Measurements from ENCODE around the gene UQCR10. TPM values are rescaled to one million over a fixed set of nuclear protein-coding genes. Genes with fewer than 3 reads are reported as not detected.
A peak's percentile ranks its signal among the peaks of the same experiment; 100 is the strongest.

Gene UQCR10
- total and polyA plus RNA-seq, 9 of the 15 experiments (the other 6 are each of a cell fraction or from before 2014, with no cell fraction given): 128 to 903 (median 163) TPM

- TF ChIP-seq, protein P1, sequence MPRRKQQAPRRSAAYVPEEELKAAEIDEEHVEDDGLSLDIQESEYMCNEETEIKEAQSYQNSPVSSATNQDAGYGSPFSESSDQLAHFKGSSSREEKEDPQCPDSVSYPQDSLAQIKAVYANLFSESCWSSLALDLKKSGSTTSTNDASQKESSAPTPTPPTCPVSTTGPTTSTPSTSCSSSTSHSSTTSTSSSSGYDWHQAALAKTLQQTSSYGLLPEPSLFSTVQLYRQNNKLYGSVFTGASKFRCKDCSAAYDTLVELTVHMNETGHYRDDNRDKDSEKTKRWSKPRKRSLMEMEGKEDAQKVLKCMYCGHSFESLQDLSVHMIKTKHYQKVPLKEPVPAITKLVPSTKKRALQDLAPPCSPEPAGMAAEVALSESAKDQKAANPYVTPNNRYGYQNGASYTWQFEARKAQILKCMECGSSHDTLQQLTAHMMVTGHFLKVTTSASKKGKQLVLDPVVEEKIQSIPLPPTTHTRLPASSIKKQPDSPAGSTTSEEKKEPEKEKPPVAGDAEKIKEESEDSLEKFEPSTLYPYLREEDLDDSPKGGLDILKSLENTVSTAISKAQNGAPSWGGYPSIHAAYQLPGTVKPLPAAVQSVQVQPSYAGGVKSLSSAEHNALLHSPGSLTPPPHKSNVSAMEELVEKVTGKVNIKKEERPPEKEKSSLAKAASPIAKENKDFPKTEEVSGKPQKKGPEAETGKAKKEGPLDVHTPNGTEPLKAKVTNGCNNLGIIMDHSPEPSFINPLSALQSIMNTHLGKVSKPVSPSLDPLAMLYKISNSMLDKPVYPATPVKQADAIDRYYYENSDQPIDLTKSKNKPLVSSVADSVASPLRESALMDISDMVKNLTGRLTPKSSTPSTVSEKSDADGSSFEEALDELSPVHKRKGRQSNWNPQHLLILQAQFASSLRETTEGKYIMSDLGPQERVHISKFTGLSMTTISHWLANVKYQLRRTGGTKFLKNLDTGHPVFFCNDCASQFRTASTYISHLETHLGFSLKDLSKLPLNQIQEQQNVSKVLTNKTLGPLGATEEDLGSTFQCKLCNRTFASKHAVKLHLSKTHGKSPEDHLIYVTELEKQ (CRISPR knock-in tag; IDR thresholded peaks at IDR 0.05): no peak
- TF ChIP-seq ZNF133 (CRISPR knock-in tag; IDR thresholded peaks at IDR 0.05): no peak
- TF ChIP-seq, protein P2, sequence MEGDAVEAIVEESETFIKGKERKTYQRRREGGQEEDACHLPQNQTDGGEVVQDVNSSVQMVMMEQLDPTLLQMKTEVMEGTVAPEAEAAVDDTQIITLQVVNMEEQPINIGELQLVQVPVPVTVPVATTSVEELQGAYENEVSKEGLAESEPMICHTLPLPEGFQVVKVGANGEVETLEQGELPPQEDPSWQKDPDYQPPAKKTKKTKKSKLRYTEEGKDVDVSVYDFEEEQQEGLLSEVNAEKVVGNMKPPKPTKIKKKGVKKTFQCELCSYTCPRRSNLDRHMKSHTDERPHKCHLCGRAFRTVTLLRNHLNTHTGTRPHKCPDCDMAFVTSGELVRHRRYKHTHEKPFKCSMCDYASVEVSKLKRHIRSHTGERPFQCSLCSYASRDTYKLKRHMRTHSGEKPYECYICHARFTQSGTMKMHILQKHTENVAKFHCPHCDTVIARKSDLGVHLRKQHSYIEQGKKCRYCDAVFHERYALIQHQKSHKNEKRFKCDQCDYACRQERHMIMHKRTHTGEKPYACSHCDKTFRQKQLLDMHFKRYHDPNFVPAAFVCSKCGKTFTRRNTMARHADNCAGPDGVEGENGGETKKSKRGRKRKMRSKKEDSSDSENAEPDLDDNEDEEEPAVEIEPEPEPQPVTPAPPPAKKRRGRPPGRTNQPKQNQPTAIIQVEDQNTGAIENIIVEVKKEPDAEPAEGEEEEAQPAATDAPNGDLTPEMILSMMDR (IDR thresholded peaks at IDR 0.05 in 2 of 3, conservative IDR thresholded peaks at IDR 0.05 in 1 of 3; ENCODE audit: insufficient read depth in 2 of 3, low read depth in 1 of 3, low read length in 3 of 3): peak; percentile 51 to 58 (median 52)
- TF ChIP-seq RAD21 (CRISPR knock-in tag; conservative IDR thresholded peaks at IDR 0.05 in 1 of 2, IDR thresholded peaks at IDR 0.05 in 1 of 2): peak in 1 of 2 experiments; percentile 61; a peak in 2 of 4 replicates
- TF ChIP-seq SMC3 (conservative IDR thresholded peaks at IDR 0.05; ENCODE audit: insufficient read depth, low read depth, low read length): 0 out of 2 replicates have a peak, but pooled peaks have one; percentile 20
- peak; percentile 66 for TF ChIP-seq ZNF121 (CRISPR knock-in tag; conservative IDR thresholded peaks at IDR 0.05)
- TF ChIP-seq KDM2B (CRISPR knock-in tag; IDR thresholded peaks at IDR 0.05): no peak
- no peak for TF ChIP-seq ZMIZ1 (IDR thresholded peaks at IDR 0.05; ENCODE audit: low read depth in 2 of 2, low read length in 2 of 2)
- TF ChIP-seq XRCC4 (IDR thresholded peaks at IDR 0.05; ENCODE audit: extremely low read depth, insufficient read depth, insufficient read length): no peak
- no peak for TF ChIP-seq PHB (CRISPR knock-in tag; IDR thresholded peaks at IDR 0.05)
- TF ChIP-seq NFIC (IDR thresholded peaks at IDR 0.05): no peak
- no peak for TF ChIP-seq ZNF280A (IDR thresholded peaks at IDR 0.05; ENCODE audit: low read depth, partially characterized antibody)
- TF ChIP-seq PCBP1 (IDR thresholded peaks at IDR 0.05; ENCODE audit: low read depth, low read length, poor library complexity, severe bottlenecking): no peak
- TF ChIP-seq EP300 (IDR thresholded peaks at IDR 0.05; ENCODE audit: low read length): no peak
- TF ChIP-seq RNF2 (IDR thresholded peaks at IDR 0.05): no peak
- TF ChIP-seq PTBP1 (IDR thresholded peaks at IDR 0.05; ENCODE audit: low read depth, low read length): no peak
- TF ChIP-seq HNRNPUL1 (IDR thresholded peaks at IDR 0.05; ENCODE audit: low read length): no peak
Measured at GRCh38 chr22:29772170-29772641, 5.0 kb downstream of the UQCR10 start (continued).
